NK-92 treated with Interleukin-12 subunit alpha and Interleukin-12 subunit beta, amount 100 ng/mL, for 24 hours (cell line): Measurements from ENCODE around the gene POLR2E.

Source experiments
- DNase-seq: peaks from one replicate; lab custom pipeline; 2025; lab: John Stamatoyannopoulos, UW

Gene POLR2E

DNA sequence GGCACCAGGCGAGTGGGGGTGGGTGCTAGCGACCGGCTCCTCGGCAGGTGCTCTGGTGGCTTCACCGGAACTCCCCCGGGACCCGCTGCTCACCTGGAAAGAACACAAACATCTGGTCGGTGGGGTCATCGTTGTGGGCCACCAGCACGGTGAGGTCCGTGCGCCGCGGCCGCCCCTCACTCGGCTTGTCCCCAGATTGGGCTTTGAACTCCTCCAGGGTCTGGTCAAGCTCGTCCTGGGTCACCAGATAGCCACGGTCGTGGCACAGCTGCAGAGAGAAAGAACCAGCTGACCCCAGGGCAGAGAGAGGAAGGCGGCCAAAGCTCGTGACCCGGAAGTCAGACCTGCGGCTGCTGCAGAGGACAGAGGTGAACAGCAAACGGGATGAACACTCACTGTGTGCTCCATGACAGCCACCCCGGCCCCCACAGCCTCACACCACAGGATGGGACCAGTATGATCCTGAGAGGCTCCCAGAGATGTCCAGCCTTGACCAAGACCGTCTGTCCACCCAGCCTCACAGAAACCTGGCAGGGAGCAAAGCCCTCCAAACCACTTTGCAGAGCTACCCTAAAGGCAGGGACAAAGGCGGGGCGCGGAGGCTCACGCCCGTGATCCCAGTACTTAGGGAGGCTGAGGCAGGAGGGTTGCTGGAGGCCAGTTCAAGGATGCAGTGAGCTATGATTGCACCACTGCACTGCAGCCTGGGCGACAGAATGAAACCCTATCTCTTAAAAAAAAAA, 1.2 kb downstream of the POLR2E start:
- no peak for DNase-seq

DNA sequence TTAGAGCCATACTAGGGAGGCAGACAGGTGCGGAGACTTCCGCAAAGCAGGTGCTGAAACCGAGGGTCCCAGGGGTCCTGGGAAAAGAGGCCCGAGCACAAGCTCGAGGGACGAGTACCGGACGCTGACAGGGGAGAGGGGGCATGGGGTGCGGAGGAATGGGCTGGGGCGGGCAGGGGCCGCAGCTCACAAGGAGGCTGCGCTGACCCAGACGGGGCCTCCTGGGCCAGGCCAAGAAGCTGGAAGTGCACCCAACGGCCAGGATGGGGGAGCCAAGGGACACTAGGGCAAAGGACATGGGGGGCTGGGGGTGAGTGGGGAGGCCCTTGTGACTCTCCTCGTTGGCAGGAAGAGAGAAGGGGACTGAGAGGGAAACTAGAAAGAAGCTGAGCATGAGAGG, 1.8 kb downstream of the POLR2E start:
- DNase-seq = no peak

DNA sequence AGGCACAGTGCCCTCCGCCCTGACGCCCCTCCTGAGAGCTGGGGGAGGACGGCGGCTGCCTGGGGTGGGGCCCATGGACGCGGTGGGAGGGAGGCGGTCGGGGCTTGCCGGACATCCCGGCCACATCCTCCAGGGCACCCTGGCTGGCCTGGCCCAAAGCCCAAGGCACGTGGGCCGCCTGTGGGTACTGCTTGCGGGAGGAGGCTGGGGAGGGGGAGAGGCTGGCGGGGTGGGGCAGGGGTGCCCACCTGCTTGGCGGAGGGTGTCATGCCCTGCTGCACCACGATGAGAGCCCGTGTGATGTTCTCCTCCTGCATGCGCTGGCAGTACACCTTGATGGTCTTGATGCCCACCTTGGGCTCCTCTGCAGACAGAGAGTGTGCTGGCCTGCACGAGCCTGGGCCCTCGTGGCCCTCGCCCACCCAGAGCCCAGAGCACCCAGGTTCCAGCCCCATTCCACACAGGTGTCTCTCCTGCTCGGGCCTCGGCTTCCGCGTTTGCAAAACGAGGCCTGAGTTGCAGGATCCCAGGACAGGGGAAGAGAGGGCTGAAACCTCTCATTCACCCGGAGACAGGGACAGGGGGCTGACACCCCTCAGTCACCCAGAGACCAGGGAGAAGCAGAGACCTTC, 3.5 kb downstream of the POLR2E start:
- DNase-seq = no peak

DNA sequence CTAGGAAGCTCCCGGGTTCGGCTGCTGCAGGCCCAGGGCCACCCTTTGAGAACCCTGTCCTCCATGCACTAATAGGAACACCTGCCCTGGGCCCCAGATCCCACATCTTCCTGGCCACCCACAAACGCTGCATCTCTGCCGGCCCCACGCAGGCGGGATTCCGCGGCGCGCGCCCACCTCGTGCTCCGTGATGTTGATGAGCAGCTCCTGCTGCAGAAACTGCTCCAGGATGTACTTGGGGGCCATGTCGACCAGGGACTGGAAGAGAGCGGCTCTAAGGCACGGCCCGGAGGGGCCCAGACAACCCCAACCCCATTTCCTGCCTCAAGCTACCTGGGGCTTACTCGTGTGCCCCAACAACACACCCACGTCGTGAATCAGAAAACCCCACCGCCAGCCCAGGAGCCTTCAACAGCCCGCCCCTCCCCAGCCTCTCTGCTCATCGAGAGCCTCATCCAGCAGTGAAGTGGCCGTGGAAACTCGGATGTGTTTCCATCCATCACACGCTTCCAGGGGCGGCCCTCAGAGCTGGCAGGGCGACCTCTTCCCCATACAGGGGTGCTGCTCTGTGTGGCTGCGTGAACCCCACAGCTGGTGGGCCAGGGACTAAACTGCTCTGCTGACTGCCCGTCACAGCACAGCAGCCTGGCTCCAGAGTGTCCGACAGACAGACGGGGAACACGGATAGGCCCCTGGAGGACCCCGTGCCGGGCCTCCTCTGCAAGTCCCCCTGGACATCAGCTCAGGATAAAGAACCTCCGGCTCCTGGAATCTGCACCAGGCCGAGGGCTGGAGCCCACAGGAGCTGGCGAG, 4.2 kb downstream of the POLR2E start:
- DNase-seq = no peak

DNA sequence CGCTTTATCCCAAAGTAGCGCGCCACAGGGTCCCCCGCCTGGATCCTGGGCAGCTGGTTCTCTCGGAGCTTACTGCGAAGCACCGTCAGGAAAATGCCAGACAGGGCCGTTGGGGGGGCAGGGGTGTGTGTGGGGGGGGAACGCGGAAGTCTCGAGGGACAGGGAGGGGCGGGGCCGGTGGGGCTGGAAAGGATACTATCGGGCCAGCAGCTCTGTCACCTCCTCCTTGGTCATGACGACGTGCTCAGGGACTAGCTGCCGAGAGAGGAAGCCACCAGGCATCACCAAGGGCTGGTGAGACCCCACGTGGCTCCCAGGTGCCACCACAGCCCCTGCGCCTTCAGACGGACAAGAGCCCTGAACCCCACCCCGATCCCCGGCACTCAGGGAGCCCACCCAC, 5.3 kb downstream of the POLR2E start:
- no peak for DNase-seq

DNA sequence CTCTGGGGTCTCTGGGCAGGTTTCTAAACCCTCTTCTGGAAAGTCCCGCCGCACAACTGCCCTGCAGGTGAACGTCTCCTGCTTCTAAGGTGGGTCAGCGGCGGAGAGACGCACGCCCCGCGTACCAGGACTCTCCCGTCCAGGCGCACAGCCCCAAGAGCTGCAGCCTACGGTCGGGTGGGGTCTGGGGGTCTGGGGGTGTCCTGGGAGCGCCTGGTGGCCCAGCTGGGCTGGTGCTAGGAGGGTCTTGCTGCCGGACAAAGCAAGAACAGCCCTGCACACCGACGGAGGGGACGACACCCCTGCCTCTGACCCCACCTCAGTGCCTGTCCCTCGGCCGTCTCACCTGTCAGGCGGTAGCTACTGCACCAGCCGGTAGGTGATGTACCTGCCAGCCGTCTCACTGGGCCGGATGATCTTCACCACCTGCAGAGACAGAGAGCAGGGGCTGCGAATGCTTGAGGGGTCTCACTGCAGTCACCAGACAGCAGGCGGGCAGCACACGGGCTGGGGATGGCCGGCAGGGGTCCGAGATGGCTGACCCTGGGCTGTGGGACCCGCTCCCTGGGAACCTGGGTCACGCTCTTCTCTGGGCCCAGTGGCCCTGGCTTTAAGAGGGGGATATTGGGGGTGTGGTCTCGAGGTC, 5.9 kb downstream of the POLR2E start:
- DNase-seq = no peak

DNA sequence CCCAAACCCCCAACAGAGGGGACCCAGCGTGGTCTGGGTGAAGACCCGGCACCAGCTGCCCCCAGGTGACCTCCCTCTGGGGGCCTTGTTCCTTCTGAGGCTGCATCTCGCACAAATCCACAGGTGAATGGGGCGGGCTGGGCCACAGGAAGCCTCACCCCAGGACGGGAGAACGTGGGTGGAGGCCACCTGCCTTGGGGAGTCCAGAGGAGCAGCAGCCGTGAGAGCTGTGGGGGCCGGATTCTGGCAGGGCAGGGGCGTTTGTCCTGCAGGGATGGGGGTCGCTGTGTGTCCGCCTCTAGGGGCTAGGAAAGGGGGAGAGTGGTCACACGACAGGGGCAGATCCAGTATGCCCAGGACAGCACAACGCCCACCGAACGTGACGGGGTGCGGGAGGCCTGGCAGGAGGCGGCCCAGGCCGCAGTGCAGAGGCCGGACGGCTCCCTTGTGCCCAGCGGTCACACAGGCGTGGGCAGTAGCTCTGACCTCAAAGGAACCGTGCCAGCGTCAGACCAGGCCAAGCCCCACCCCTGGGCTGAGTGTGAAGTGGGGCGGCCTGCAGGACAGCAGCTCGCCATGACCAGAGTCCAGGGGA, 6.7 kb downstream of the POLR2E start:
- no peak for DNase-seq

DNA sequence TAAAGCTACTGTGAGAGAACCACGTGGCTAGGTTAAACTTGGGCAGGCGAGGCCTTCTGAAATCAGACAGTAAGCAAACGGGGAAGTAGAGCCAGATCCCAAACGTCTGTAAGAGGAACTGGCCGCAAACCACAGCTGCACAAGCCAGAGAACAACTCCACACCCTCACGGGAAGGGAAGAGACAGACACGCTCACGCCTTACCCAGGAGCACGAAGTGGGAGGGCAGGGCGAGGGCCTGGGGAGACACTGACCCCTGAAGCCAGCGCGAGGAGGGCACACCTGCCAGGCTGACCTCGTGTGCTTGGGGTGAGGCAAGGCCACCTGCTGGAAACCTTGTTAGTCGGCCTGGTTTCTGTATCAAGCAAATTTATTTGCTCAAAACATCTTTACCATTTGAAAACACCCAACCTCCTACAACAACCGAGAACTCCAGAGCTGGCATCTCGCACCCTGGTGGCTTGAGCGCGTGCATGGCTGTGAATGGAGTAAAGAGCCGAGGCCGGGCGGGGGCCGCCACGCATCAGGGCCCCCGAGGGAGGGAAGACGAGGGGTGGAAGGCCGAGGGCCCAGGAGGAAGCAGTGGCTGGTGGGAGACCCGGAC, 7.3 kb downstream of the POLR2E start:
- DNase-seq = no peak

DNA sequence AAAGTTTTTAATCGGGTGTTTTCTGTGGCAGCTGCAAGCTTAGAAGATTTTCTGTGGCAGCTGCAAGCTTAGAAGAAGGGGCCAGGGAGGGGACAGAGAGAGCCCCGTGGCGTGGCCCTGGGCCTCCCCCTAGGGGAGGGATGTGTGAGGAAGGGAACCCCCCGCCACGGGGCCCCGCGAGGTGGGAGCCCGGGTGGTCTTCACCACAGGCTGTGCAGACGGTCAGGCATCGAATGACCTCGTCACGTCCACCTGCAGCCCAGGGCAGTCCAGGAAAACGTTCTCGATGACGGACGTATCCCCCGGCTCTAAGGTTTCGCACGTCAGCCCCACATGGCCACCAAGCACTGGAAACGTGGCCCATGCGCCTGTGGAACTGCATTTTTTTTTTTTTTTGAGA, 8.6 kb downstream of the POLR2E start:
- DNase-seq = no peak

DNA sequence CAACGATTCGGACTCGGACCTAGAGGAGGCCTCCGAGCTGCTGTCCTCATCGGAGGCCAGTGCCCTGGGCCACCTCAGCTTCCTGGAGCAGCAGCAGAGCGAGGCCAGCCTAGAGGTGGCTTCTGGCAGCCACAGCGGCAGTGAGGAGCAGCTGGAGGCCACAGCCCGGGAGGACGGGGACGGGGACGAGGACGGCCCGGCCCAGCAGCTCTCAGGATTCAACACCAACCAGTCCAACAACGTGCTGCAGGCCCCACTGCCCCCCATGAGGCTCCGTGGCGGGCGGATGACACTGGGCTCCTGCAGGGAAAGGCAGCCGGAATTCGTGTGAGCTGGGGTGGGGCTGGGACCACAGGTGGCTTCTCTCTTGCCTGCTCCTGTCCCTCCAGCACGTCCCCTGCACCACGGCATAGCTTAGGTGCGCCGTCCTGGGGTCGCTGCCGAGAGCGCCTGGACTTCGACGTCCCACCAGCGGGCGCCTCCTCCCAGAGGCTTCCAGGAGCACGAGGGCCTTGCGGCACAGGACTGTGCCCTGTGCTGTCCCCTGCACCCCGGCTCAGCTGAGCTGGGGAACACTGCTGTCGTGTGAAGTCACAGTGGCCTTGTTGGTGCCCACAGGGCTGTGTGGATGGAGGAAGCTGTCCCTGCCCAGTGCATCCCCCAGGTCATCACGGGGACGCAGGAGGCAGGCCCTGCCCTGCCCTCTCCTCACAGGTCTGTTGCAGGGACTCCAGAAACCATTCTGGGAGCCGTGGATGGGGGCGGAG, 9.3 kb downstream of the POLR2E start:
- no peak for DNase-seq

DNA sequence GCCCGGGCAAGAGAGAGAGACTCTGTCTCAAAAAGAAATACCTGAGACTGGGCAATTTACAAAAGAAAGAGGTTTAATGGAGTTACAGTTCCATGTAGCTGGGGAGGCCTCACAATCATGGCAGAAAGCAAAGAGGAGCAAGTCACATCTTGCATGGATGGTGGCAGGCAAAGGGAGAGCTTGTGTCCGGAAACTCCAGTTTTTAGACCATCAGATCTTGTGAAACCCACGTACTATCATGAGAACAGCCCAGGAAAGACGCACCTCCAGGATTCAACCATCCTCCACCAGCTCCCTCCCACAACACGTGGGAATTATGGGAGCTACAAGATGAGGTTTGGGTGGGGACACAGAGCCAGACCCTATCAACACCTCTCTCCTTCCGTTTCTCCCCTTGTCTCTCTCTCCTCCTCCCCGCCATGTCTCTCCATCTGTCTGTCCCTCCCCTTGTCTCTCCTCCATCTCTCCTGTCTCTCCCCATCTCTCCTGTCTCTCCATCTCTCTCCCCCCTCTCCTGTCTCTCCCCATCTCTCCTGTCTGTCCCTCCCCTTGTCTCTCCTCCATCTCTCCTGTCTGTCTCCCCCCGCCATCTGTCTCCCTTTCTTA, 10.0 kb downstream of the POLR2E start:
- no peak for DNase-seq

DNA sequence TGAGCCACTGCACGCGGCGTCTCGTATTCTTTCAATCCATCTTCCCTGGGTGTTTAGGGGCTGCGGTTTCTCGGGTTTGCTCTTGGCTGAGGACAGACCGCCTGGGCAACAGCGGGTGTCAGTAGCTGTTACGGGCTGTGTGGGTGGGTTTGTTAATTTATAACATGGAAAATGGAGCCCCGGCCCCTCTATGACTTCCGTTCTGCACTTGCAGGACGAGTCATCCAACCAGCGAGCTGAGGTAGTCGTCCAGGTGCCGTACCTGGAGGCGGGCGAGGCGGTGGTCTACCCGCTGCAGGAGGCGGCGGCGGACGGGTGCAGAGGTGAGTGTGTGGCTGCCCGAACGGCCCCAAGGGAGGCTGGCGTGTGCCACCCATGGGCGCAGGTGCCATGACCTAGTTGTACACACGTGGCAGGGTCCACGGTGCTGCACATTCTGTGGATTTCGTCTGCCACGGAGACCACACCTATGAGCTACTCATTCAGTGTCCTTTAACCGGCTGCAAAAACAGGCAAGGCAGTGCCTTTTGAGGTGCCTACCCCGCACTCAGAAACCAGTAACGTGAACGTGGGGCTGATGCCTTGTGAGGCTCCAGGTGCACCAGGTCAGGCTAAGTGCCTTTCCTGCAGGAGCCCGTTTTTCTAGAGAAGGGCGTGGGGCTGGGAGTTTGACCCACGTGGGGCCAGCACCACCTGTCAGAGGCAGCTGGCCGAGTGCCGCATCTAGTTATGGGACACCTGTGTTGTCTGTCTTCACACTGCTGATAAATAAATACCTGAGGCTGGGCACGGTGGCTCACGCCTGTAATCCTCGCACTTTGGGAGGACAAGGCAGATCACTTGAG, 10.9 kb downstream of the POLR2E start:
- DNase-seq = no peak

DNA sequence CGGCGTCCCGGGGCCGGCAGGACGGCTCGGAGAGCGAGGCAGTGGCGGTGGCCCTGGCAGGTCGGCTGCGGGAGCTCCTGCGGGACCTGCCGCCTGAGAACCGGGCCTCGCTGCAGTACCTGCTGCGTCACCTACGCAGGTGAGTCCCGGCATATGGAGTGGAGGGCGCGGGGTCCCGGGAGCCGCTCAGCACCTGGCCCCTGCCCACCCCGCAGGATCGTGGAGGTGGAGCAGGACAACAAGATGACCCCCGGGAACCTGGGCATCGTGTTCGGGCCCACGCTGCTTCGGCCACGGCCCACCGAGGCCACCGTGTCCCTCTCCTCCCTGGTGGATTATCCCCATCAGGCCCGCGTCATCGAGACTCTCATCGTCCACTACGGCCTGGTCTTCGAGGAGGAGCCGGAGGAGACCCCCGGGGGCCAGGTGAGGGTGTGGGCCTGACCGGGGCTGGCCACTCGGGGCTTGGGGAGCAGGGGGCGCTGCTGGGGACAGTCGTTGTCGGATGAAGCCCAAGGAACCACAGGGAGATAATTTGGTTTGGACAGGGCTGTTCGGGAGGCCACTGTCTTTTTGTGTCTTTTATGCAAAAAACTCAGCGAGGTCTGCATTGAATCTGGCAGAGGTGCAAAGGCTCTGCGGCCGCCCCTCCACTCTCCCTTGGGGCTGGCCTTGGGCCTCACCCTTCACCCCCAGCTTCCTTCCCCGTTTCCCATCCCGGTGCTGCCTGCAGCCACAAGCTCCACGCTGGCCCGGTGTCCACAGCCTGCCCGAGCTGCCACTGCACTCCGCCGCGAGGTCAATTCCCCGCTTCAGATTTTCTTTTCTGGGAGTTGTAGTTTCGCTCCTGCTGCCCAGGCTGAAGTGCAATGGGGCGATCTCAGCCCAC, 12.0 kb downstream of the POLR2E start:
- DNase-seq = no peak

DNA sequence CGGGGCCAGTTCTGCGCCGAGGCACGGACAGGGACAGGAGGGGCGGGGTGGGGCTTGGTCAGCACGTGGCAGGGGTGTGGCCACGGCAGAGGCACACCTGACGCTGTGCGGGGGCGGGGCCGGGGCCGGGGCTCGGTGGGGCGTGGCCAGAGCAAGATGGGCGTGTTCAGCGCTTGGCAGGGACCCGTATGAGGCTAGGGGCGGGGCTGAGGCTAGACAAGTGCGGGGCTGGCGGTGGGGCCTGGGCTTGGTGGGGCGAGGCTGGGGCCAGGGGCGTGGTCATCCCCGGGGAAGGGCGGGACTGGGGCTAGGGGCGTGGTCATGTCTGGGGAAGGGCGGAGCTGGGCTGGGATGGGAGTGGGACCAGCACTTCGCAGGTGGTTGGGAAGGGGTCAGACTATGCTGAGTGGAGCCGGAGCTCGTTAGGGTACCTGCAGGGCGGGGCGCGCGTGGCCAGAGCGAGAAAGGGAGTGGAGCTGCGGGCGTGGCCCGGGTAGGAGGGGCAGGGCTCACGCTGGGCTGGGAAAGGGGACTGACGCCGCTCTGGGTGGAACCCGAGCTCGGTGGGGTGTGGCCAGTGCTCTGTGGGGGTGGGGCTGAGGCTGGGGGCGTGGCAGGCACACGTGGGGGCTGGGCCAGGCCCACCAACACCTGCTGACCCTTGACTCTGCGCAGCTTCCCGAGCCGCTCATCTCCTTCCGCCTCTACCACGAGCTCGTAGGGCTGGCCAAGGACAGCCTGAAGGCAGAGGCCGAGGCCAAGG, 12.8 kb downstream of the POLR2E start:
- DNase-seq = no peak

DNA sequence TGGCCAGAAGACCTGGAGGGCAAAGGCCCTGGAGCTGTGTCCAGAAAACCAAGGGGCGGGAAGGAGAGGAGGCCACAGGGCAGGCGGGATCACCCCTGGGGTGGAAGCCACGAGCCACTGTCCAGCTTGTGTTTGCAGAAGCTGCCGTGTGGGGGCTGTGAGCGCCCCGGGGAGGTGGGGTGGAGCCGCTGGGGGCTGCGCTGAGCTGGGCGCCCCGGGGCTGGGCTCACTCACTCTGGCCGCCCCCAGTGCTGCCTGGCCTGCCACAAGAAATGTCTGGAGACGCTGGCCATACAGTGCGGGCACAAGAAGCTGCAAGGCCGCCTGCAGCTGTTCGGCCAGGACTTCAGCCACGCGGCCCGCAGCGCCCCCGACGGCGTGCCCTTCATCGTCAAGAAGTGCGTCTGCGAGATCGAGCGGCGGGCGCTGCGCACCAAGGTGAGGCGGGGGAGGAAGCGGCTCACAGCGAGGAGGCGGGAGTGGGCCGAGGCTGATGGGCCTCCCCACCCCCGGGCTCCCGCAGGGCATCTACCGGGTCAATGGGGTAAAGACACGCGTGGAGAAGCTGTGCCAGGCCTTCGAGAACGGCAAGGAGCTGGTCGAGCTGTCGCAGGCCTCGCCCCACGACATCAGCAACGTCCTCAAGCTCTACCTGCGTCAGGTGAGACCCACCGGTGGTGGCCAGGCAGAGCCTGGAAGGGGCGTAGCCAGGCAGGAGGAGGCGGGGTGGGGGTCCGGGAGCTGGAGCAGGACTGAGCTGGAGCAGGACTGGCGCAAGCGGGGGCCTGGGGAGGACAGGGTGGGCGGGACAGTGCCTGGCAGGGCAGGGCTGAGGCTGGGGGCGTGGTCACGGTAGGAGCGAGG, 13.6 kb downstream of the POLR2E start:
- no peak for DNase-seq

DNA sequence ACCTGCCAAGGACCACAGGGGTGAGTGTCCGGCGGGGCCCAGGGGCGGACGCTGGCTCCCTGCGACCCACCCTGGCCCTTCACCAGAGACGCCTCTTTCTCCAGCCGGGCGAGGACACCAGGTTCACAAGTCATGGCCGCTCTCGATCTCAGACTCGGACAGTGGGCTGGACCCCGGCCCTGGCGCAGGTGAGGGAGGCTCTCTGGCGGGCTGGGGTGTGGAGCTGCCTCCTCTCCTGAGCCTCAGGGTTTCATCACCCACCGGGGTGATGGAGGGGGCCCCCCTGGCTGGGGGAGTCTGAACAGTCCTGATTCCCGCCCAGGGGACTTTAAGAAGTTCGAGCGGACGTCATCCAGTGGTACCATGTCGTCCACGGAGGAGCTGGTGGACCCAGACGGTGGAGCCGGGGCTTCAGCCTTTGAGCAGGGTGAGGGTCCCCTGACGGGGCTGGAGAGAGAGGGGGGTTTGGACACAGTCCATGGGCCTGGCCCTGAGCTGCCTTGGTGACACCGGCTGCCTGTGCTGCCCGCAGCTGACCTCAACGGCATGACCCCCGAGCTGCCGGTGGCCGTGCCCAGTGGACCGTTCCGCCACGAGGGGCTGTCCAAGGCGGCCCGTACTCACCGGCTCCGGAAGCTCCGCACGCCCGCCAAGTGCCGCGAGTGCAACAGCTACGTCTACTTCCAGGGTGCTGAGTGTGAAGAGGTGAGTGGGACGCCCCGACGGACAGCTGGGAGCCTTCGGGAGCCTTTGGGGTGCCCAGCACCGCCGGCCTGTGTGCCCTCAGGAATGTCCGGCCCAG, 14.6 kb downstream of the POLR2E start:
- no peak for DNase-seq
